PFSK-1 (cell line): ENCODE data around the gene BCCIP.

ENCODE experiments used
- FOXP2 ChIP-seq: optimal IDR thresholded peaks from 2 replicates; pipeline ENCODE3; 2011; ENCODE audit warnings: borderline replicate concordance, control low read depth, inconsistent platforms; ENCODE audit not compliant: insufficient read depth; ENCODE audit errors: extremely low read length, extremely low read depth
- POLR2AphosphoS5 ChIP-seq: IDR thresholded peaks from 2 replicates; pipeline ENCODE4 v1.6.1; 2012; ENCODE audit warnings: low read depth, mild to moderate bottlenecking, control low read depth, low read length, moderate library complexity
- SIN3A ChIP-seq: IDR thresholded peaks from 2 replicates; pipeline ENCODE4 v1.6.1; 2012; ENCODE audit warnings: mild to moderate bottlenecking, low read length, moderate library complexity, borderline replicate concordance; ENCODE audit not compliant: insufficient read depth
- TAF1 ChIP-seq: IDR thresholded peaks from 2 replicates; pipeline ENCODE4 v1.6.1; 2012; ENCODE audit warnings: low read length, control low read depth, borderline replicate concordance; ENCODE audit not compliant: insufficient read depth
- TF ChIP-seq, protein P1 (sequence below), 2 experiments: IDR thresholded peaks; 2 replicates each; pipeline versions ENCODE4 v1.6.1 to v1.8.0; 2011 to 2012; ENCODE audit warnings: low read depth in 2 of 2, low read length in 2 of 2, control low read depth in 1 of 2, inconsistent platforms in 1 of 2, mild to moderate bottlenecking in 1 of 2, moderate library complexity in 1 of 2; ENCODE audit not compliant: insufficient read depth in 1 of 2

- TF ChIP-seq, protein P1, sequence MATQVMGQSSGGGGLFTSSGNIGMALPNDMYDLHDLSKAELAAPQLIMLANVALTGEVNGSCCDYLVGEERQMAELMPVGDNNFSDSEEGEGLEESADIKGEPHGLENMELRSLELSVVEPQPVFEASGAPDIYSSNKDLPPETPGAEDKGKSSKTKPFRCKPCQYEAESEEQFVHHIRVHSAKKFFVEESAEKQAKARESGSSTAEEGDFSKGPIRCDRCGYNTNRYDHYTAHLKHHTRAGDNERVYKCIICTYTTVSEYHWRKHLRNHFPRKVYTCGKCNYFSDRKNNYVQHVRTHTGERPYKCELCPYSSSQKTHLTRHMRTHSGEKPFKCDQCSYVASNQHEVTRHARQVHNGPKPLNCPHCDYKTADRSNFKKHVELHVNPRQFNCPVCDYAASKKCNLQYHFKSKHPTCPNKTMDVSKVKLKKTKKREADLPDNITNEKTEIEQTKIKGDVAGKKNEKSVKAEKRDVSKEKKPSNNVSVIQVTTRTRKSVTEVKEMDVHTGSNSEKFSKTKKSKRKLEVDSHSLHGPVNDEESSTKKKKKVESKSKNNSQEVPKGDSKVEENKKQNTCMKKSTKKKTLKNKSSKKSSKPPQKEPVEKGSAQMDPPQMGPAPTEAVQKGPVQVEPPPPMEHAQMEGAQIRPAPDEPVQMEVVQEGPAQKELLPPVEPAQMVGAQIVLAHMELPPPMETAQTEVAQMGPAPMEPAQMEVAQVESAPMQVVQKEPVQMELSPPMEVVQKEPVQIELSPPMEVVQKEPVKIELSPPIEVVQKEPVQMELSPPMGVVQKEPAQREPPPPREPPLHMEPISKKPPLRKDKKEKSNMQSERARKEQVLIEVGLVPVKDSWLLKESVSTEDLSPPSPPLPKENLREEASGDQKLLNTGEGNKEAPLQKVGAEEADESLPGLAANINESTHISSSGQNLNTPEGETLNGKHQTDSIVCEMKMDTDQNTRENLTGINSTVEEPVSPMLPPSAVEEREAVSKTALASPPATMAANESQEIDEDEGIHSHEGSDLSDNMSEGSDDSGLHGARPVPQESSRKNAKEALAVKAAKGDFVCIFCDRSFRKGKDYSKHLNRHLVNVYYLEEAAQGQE (IDR thresholded peaks at IDR 0.05; ENCODE audit: insufficient read depth in 1 of 2, low read depth in 2 of 2, low read length in 2 of 2): no peak
- TF ChIP-seq POLR2AphosphoS5: no peak
- no peak for TF ChIP-seq TAF1
- TF ChIP-seq SIN3A: no peak
- no peak for TF ChIP-seq FOXP2
These were observed 35.9 kb downstream of the BCCIP start for GRCh38 chr10:125859128-125859817.
